GM12892 (cell line): ENCODE data around the gene CSAD.

Experiments used
- POLR2A ChIP-seq: IDR thresholded peaks from 2 replicates; pipeline ENCODE4 v1.6.1; 2011; ENCODE audit warnings: low read depth, low read length, control low read depth
- POLR2AphosphoS5 ChIP-seq: IDR thresholded peaks from 2 replicates; pipeline ENCODE4 v1.6.1; 2011; ENCODE audit warnings: low read depth, low read length, control low read depth
- TAF1 ChIP-seq: IDR thresholded peaks from 2 replicates; pipeline ENCODE4 v1.6.1; 2011; ENCODE audit warnings: low read depth, mild to moderate bottlenecking, control low read depth, low read length, borderline replicate concordance

DNA sequence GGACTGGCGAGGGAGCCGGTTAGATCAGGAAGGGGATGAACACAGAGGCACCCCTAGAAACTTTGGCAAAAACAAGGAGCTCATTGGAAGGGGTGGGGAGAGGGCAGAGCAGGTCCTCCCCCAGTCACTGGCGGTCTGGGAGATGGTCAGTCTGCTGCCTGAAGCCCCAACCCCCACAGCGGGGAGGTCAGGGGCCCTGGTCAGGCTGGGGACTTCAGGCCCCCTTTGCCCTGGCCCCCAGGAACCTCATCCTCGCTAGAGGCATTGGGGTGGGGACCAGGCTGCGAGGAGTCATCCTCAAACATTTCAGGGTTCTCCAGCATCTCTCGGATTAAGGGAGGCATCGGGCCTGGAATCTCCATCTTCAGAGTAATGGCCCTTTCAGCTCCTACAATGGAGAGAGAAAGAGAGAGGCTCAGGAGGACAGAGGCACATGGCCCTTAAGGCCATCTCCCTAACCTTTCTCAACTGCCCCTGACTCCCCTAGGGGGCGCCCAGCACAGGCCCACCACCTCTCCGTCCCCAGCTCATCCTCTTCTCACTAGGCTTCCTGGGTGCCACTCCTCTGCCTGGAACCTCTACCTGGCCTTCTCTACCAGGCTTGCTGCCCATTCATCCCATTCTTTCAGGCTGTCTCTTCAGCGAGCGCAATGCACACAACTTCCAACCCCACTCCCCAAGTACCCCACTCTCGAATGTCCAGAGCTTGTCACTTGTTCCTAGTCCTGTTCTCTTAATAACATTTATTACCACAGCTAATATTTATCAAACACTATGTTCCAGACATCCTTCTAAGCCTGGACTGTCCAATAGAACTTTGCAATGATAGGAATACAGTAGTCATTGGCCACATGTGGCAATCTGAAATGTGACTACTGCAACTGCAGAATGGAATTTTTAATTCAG lies 31.0 kb upstream of the CSAD start:
- no peak for TF ChIP-seq POLR2AphosphoS5
- TF ChIP-seq TAF1: no peak
- TF ChIP-seq POLR2A: no peak
